ENCODE results near the gene CNPY1. TPM values are rescaled to one million over a fixed set of nuclear protein-coding genes. Genes with fewer than 3 reads are reported as not detected.

Gene CNPY1
- total and polyA plus RNA-seq, 4 donors: not detected

DNA sequence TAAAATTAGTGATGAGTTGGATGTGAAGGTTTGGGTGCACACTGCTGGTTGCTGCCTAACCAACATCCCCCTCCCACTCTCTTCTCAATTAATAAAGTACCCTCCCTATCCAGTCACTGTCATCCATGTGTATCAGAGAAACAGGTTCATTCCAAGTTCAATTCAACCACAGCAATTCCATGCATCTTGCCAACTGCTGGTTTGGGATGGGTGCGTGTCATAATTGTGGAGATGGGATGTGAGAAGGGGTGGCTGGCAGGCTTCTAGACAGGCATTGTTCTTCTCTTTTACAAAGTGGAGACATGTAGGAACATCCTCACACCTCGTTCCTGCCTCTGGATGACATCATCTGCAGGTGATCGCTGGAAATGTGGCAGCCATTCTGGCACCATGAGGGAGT, 7.5 kb upstream of the CNPY1 start:
- Histone ChIP-seq H3K9me3 (ENCODE audit: control insufficient read depth in 4 of 4, low read length in 3 of 4) (no peaks in the 10 kb centered on the region), H3K27me3 (ENCODE audit: control insufficient read depth in 4 of 4, insufficient read depth in 4 of 4, low read length in 3 of 4) (no peaks in the 10 kb centered on the region), H3K4me1 (ENCODE audit: control insufficient read depth in 4 of 4, insufficient read depth in 4 of 4, low read length in 3 of 4) (no peaks in the 10 kb centered on the region), H3K27ac (ENCODE audit: low read depth in 1 of 2, low read length in 2 of 2) (no peak overlapping the region), H3K9ac (ENCODE audit: low read depth in 1 of 2, low read length in 2 of 2) (no peak overlapping the region), H3K4me3 (ENCODE audit: low read depth in 1 of 3, low read length in 3 of 3) (no peak overlapping the region), H3K36me3 (ENCODE audit: control insufficient read depth in 4 of 4, insufficient read depth in 3 of 4, low read depth in 1 of 4, low read length in 3 of 4) (no peaks in the 10 kb centered on the region)
- TF ChIP-seq YY1 (IDR thresholded peaks at IDR 0.05) (no peak), SP1 (IDR thresholded peaks at IDR 0.05) (no peak), JUND (IDR thresholded peaks at IDR 0.05) (no peak), FOXA1 (IDR thresholded peaks at IDR 0.05) (no peak), RAD21 (IDR thresholded peaks at IDR 0.05) (no peak), MAX (IDR thresholded peaks at IDR 0.05) (no peak), GABPA (IDR thresholded peaks at IDR 0.05 in 1 of 2, conservative IDR thresholded peaks at IDR 0.05 in 1 of 2) (no peak), FOXA2 (IDR thresholded peaks at IDR 0.05) (no peak)
- TF ChIP-seq, protein P1, sequence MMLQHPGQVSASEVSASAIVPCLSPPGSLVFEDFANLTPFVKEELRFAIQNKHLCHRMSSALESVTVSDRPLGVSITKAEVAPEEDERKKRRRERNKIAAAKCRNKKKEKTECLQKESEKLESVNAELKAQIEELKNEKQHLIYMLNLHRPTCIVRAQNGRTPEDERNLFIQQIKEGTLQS (IDR thresholded peaks at IDR 0.05): no peak
- TF ChIP-seq, protein P2, sequence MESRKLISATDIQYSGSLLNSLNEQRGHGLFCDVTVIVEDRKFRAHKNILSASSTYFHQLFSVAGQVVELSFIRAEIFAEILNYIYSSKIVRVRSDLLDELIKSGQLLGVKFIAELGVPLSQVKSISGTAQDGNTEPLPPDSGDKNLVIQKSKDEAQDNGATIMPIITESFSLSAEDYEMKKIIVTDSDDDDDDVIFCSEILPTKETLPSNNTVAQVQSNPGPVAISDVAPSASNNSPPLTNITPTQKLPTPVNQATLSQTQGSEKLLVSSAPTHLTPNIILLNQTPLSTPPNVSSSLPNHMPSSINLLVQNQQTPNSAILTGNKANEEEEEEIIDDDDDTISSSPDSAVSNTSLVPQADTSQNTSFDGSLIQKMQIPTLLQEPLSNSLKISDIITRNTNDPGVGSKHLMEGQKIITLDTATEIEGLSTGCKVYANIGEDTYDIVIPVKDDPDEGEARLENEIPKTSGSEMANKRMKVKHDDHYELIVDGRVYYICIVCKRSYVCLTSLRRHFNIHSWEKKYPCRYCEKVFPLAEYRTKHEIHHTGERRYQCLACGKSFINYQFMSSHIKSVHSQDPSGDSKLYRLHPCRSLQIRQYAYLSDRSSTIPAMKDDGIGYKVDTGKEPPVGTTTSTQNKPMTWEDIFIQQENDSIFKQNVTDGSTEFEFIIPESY (IDR thresholded peaks at IDR 0.05): no peak
- TF ChIP-seq, protein P3, sequence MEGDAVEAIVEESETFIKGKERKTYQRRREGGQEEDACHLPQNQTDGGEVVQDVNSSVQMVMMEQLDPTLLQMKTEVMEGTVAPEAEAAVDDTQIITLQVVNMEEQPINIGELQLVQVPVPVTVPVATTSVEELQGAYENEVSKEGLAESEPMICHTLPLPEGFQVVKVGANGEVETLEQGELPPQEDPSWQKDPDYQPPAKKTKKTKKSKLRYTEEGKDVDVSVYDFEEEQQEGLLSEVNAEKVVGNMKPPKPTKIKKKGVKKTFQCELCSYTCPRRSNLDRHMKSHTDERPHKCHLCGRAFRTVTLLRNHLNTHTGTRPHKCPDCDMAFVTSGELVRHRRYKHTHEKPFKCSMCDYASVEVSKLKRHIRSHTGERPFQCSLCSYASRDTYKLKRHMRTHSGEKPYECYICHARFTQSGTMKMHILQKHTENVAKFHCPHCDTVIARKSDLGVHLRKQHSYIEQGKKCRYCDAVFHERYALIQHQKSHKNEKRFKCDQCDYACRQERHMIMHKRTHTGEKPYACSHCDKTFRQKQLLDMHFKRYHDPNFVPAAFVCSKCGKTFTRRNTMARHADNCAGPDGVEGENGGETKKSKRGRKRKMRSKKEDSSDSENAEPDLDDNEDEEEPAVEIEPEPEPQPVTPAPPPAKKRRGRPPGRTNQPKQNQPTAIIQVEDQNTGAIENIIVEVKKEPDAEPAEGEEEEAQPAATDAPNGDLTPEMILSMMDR (IDR thresholded peaks at IDR 0.05; ENCODE audit: low read depth, low read length, missing input control): no peak
- DNase-seq (ENCODE audit: low spot score): no peak
- 92% methylated on average over 3 of the region's 3 CpGs for WGBS

DNA sequence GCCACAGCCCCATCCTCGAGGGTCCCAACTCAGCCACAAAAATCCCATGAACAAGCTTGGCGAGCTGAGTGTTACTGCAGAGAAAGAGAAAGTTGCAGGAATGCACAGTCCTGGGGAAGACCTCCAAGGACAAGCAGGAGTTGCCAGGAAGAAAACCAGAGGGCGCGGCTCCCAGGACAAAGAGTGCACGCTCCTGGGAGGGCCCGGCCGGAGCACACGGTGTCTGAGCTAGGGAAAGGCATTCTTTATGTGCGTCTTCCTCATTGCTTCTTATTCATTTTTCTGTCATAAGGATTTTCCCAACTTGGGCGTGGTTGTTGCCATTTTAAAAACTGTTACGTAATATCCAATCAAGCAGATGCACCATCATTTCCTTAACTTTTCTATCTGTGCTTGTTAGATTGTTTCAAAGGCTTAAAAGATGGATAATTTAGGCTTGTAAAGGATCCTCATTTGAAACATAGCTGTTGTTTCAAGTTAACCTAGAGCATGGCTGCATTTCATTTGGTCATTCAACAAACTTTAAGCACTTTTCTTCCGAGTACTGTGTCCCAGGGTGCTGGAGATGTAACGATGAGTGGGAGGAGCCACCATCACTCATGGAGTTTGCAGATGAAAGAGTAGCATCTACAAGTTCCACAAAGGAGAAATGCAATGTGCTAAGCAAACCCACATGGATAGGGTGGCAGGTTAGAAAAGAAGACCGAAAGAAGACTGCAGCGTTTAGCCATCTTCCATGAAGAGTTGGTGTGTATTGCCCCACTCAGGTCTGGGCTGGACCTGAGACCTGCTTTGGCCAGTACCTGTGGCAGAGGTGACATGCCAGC, 5.6 kb upstream of the CNPY1 start:
- 88% methylated on average over 15 of the region's 15 CpGs for WGBS
- Histone ChIP-seq H3K27ac (ENCODE audit: low read depth in 1 of 2, low read length in 2 of 2) (no peak overlapping the region), H3K4me1 (ENCODE audit: control insufficient read depth in 4 of 4, insufficient read depth in 4 of 4, low read length in 3 of 4) (peaks cover 0 to 14% (median 7%) of the 10 kb centered on the region in 4 donors), H3K9ac (ENCODE audit: low read depth in 1 of 2, low read length in 2 of 2) (no peak overlapping the region), H3K36me3 (ENCODE audit: control insufficient read depth in 4 of 4, insufficient read depth in 3 of 4, low read depth in 1 of 4, low read length in 3 of 4) (no peaks in the 10 kb centered on the region), H3K9me3 (ENCODE audit: control insufficient read depth in 4 of 4, low read length in 3 of 4) (no peaks in the 10 kb centered on the region), H3K4me3 (ENCODE audit: low read depth in 1 of 3, low read length in 3 of 3) (no peak overlapping the region), H3K27me3 (ENCODE audit: control insufficient read depth in 4 of 4, insufficient read depth in 4 of 4, low read length in 3 of 4) (no peaks in the 10 kb centered on the region)
- TF ChIP-seq YY1 (IDR thresholded peaks at IDR 0.05) (no peak), HNF4G (IDR thresholded peaks at IDR 0.05) (no peak), RAD21 (IDR thresholded peaks at IDR 0.05) (no peak), JUND (IDR thresholded peaks at IDR 0.05) (no peak), FOXA1 (IDR thresholded peaks at IDR 0.05) (no peak), TAF1 (conservative IDR thresholded peaks at IDR 0.05) (no peak), HNF4A (conservative IDR thresholded peaks at IDR 0.05) (no peak), NR2F2 (IDR thresholded peaks at IDR 0.05) (no peak), SP1 (IDR thresholded peaks at IDR 0.05) (no peak)
- TF ChIP-seq, protein P3 (IDR thresholded peaks at IDR 0.05; ENCODE audit: low read depth, low read length, missing input control): no peak
- TF ChIP-seq, protein P1 (IDR thresholded peaks at IDR 0.05): no peak
- TF ChIP-seq, protein P2 (IDR thresholded peaks at IDR 0.05): no peak
- no peak for DNase-seq (ENCODE audit: low spot score)
